D721Med (cell line): ENCODE data around the gene RIMBP2.

Experiments used
- DNase-seq: peaks from one replicate; pipeline ENCODE4 v3.0.0; 2011; ENCODE audit warnings: low spot score; ENCODE audit not compliant: insufficient read length
- FAIRE-seq: peaks from 2 replicates; lab custom pipeline; 2011; peaks lifted over from hg19 to GRCh38; lab: Jason Lieb, UNC
- CTCF ChIP-seq: IDR thresholded peaks from 2 replicates; pipeline ENCODE4 v1.5.1; 2012; ENCODE audit warnings: mild to moderate bottlenecking, control low read depth; ENCODE audit not compliant: insufficient read depth; ENCODE audit errors: missing control alignments

Gene RIMBP2

GRCh38 chr12:130729344-130729743, 13.2 kb upstream of the RIMBP2 start:
- no peak for TF ChIP-seq CTCF
- no peak for FAIRE-seq
- DNase-seq: no peak

- DNase-seq (no peak), FAIRE-seq (no peak)
- TF ChIP-seq CTCF: no peak
Measured at GRCh38 chr12:130728158-130729058, 12.3 kb upstream of the RIMBP2 start.

GRCh38 chr12:130719263-130719859, 3.3 kb upstream of the RIMBP2 start:
- no peak for FAIRE-seq
- no peak for DNase-seq
- TF ChIP-seq CTCF: no peak

GRCh38 chr12:130717752-130718151, 1.7 kb upstream of the RIMBP2 start:
- DNase-seq (no peak), FAIRE-seq (no peak)
- no peak for TF ChIP-seq CTCF

GRCh38 chr12:130716969-130717366, 869 bp upstream of the RIMBP2 start:
- DNase-seq (no peak), FAIRE-seq (no peak)

GRCh38 chr12:130715150-130715997, 725 bp downstream of the RIMBP2 start:
- DNase-seq (no peak), FAIRE-seq (no peak)
- TF ChIP-seq CTCF: no peak

More at GRCh38 chr12:130716969-130717366, 869 bp upstream of the RIMBP2 start:
- TF ChIP-seq CTCF: no peak
